Panc1 (cell line): ENCODE data around the gene KIAA1191. TPM values are rescaled to one million over a fixed set of nuclear protein-coding genes. Genes with fewer than 3 reads are reported as not detected.

Source experiments
- ATAC-seq: fragments of 200-7000 bp; cut with Tn5 transposase; 2 replicates; pipeline ENCODE4 v1.9.1; 2020; ENCODE audit warnings: mild to moderate bottlenecking, moderate library complexity
- Bru-seq: library from RNA; stranded (reverse); fragments of 400-500 nt; gene quantifications from one replicate; lab custom pipeline; 2021; lab: Mats Ljungman, UMichigan
- BruChase-seq, 2 experiments: library from RNA; stranded (reverse); fragments of 400-500 nt; gene quantifications; one replicate each; lab custom pipeline; 2021; lab: Mats Ljungman, UMichigan
- BruUV-seq: library from RNA; stranded (reverse); fragments of 400-500 nt; replicated peaks from 2 replicates; lab custom pipeline; 2021; lab: Mats Ljungman, UMichigan
- CTCF ChIA-PET: fragments of 300-600 bp; sonication (Branson Sonifier 250); formaldehyde crosslinking; loops from one replicate; lab custom pipeline; 2022; ENCODE audit warnings: antibody characterized with exemption; lab: Charles Lee
- POLR2A ChIA-PET: fragments of 300-600 bp; sonication (Branson Sonifier 250); formaldehyde crosslinking; loops from one replicate; lab custom pipeline; 2022; ENCODE audit warnings: antibody characterized with exemption; lab: Charles Lee
- DNase-seq: peaks from one replicate; pipeline ENCODE4 v3.0.0-alpha.2; 2010; ENCODE audit warnings: low read depth, low spot score
- H3K27ac ChIP-seq: 2 replicates; pipeline ENCODE4 v1.5.1; 2011; ENCODE audit warnings: mild to moderate bottlenecking, low read length, inconsistent platforms
- H3K27me3 ChIP-seq: fragments of 200-500 bp; sonication (Bioruptor generic); 2 replicates; pipeline ENCODE4 v1.6.0; 2014; ENCODE audit warnings: low read length, inconsistent platforms; ENCODE audit not compliant: control insufficient read depth, insufficient read depth
- H3K36me3 ChIP-seq: fragments of 200-500 bp; sonication (Bioruptor generic); 2 replicates; pipeline ENCODE4 v1.5.1; 2014; ENCODE audit warnings: inconsistent platforms, mild to moderate bottlenecking, low read length, moderate library complexity; ENCODE audit not compliant: control insufficient read depth, insufficient read depth
- H3K4me1 ChIP-seq: 2 replicates; pipeline ENCODE4 v1.5.1; 2011; ENCODE audit warnings: inconsistent platforms, mild to moderate bottlenecking, low read length, moderate library complexity; ENCODE audit not compliant: control insufficient read depth, insufficient read depth
- H3K4me3 ChIP-seq, 2 experiments: 2 replicates each; pipeline ENCODE4 v1.5.1; 2011 to 2012; ENCODE audit warnings: low read depth in 2 of 2, low read length in 2 of 2, mild to moderate bottlenecking in 2 of 2, inconsistent platforms in 1 of 2, moderate library complexity in 1 of 2
- H3K9me3 ChIP-seq: fragments of 200-500 bp; sonication (Bioruptor generic); 2 replicates; pipeline ENCODE4 v1.5.1; 2014; ENCODE audit warnings: low read depth, mild to moderate bottlenecking, inconsistent platforms, low read length, moderate library complexity; ENCODE audit not compliant: control insufficient read depth, insufficient read depth
- POLR2AphosphoS5 ChIP-seq: IDR thresholded peaks from 2 replicates; pipeline ENCODE4 v1.6.1; 2012; ENCODE audit warnings: mild to moderate bottlenecking, low read depth, low read length, moderate library complexity
- REST ChIP-seq, 2 experiments: IDR thresholded peaks; 2 replicates each; pipeline ENCODE4 v1.6.1; 2011 to 2012; ENCODE audit warnings: low read depth in 2 of 2, control low read depth in 1 of 2, low read length in 1 of 2, mild to moderate bottlenecking in 1 of 2, moderate library complexity in 1 of 2; ENCODE audit not compliant: insufficient read depth in 1 of 2
- SIN3A ChIP-seq: IDR thresholded peaks from 2 replicates; pipeline ENCODE4 v1.6.1; 2012; ENCODE audit warnings: low read depth, mild to moderate bottlenecking, low read length, moderate library complexity, borderline replicate concordance; ENCODE audit not compliant: insufficient read depth
- TCF7L2 ChIP-seq: IDR thresholded peaks from 2 replicates; pipeline ENCODE4 v1.6.1; 2011; ENCODE audit warnings: mild to moderate bottlenecking, low read depth, low read length, inconsistent platforms
- in situ Hi-C: cut with HindIII; loops from 2 replicates; pipeline ENCODE4 v1.10.0; 2016; ENCODE audit warnings: low sequenced_read_pairs, low pct_unique_long_range_greater_than_20kb
- intact Hi-C: fragments of 100-400 bp; cut with micrococcal nuclease; formaldehyde crosslinking; loops from one replicate; pipeline ENCODE4 v1.10.0; 2022; ENCODE audit not compliant: unreplicated experiment
- long read RNA-seq: library from polyadenylated mRNA; unstranded; transcript quantifications from one replicate; pipeline ENCODE4 v2.0.0, GENCODE V29; 2021; ENCODE audit not compliant: unreplicated experiment
- polyA plus RNA-seq: library from polyadenylated mRNA; unstranded; fragments of >200 nt; gene quantifications from one replicate; pipeline ENCODE4 v1.2.1, GENCODE V29; 2012; ENCODE audit warnings: missing spikeins; ENCODE audit not compliant: insufficient read length
- total RNA-seq: library from RNA; stranded (reverse); gene quantifications from one replicate; pipeline ENCODE4 v1.2.1, GENCODE V29; 2021; ENCODE audit not compliant: unreplicated experiment
- TF ChIP-seq, protein P1 (sequence below): fragments of 450-650 bp; IDR thresholded peaks from 2 replicates; pipeline ENCODE4 v1.5.1; 2017; ENCODE audit warnings: mild to moderate bottlenecking

KIAA1191 gene, protein sequence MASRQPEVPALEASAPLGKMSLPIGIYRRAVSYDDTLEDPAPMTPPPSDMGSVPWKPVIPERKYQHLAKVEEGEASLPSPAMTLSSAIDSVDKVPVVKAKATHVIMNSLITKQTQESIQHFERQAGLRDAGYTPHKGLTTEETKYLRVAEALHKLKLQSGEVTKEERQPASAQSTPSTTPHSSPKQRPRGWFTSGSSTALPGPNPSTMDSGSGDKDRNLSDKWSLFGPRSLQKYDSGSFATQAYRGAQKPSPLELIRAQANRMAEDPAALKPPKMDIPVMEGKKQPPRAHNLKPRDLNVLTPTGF
- total RNA-seq, result 92.3 TPM
- polyA plus RNA-seq, result 91.3 TPM
- percentile 84 among the genes with signal in this experiment for Bru-seq, nascent RNA
- percentile 91 among the genes with signal in this experiment for BruChase-seq, experiment 1, labeled RNA remaining after a 2-hour chase
- BruChase-seq, experiment 2, labeled RNA remaining after a 6-hour chase, result percentile 94 among the genes with signal in this experiment
- long read RNA-seq, transcript KIAA1191-201 (9 exons, 2,991 nt), result major isoform, 76 of 178 reads
- long read RNA-seq, transcript KIAA1191-202 (8 exons, 2,700 nt), result minor isoform, 6 of 178 reads
- long read RNA-seq, partial matches to known transcripts, result 16 of 178 reads
- long read RNA-seq, other reads (novel, unspliced or antisense), result 73 of 178 reads

DNA sequence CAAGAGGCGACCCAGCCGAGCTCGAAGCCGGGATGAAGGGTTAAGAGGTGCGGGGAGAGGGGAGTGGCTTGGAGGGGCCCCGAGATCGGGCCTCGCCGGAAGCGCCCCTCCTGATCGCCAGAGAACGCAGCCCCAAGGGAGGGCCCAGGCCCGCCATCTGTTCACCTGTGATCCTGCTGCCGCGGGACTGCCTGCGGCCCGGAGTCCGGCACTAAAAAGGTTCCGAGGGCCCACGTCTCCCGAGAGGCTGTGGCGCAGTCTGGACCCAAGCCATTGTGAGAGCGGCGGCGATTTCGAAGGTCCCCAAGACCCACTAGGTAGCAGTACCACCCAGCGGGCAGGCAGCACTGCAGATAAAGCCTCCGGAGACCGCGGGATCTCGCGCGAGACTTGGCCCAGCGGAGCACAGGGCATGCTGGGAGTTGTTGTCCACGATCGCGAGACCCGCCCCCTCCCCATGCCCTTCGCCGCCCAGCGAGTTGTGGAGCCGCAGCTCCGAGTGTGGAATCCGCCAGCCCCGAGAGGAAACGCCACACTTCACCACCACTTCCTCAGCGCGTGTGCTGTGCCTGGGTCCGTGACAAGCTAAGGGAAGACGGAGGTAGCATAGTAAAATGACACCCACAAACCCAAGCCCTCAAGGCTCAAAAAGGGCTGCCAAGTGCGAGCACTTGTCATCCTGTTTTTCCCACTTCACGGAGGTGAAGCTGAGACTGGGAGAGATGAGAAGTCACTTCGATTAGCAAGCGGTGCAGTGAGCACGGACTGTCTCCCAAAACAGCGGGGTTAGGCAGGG lies at the start of gene KIAA1191:
Gene KIAA1191, minus strand, starts transcription at position 328 of the 796 bp plus-strand sequence. CDS start 2,256 bp downstream, outside the sequence.
- no TSS peak for BruUV-seq
- CTCF ChIA-PET, result interaction anchor here (0.6 to 0.8 kb wide), 2 partner anchors 11 to 41 kb away, joined by 3 to 7 read pairs; no protein-coding TSS in a partner anchor
- intact Hi-C loops, result no loop called here

More for the DNA sequence above, at the start of gene KIAA1191:
- peak; percentile 69 for DNase-seq
- Histone ChIP-seq H3K9me3 (no peaks in the 10 kb centered on the region), H3K4me1 (peaks cover 13% of the 10 kb centered on the region), H3K4me3 (peak within 1 kb of the TSS; percentile 93 to 99), H3K27me3 (no peaks in the 10 kb centered on the region), H3K36me3 (peaks cover 6% of the 10 kb centered on the region), H3K27ac (peak within 1 kb of the TSS; percentile 93)
- ATAC-seq, result peak; percentile 97
- TF ChIP-seq, protein P1, sequence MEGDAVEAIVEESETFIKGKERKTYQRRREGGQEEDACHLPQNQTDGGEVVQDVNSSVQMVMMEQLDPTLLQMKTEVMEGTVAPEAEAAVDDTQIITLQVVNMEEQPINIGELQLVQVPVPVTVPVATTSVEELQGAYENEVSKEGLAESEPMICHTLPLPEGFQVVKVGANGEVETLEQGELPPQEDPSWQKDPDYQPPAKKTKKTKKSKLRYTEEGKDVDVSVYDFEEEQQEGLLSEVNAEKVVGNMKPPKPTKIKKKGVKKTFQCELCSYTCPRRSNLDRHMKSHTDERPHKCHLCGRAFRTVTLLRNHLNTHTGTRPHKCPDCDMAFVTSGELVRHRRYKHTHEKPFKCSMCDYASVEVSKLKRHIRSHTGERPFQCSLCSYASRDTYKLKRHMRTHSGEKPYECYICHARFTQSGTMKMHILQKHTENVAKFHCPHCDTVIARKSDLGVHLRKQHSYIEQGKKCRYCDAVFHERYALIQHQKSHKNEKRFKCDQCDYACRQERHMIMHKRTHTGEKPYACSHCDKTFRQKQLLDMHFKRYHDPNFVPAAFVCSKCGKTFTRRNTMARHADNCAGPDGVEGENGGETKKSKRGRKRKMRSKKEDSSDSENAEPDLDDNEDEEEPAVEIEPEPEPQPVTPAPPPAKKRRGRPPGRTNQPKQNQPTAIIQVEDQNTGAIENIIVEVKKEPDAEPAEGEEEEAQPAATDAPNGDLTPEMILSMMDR, result no peak; the same call in 1 of the 2 replicates
- TF ChIP-seq SIN3A (peak; percentile 81; the same call in 1 of the 2 replicates), TCF7L2 (no peak), POLR2AphosphoS5 (peak; percentile 95), REST (IDR thresholded peaks at IDR 0.05; ENCODE audit: insufficient read depth in 1 of 2, low read depth in 2 of 2, low read length in 1 of 2) (peak in 1 of 2 experiments; percentile 24; a peak in 1 of 4 replicates)
- in situ Hi-C loops, result no loop called here
- POLR2A ChIA-PET, result interaction anchor here (0.9 kb wide), 1 partner anchor 24 kb away, joined by 3 read pairs; no protein-coding TSS in a partner anchor
